ENCODE data around the gene SF3B4. TPM values are rescaled to one million over a fixed set of nuclear protein-coding genes. Genes with fewer than 3 reads are reported as not detected.

SF3B4 gene
- total RNA-seq, 1 experiment from 2014 or later = 127 TPM

- Histone ChIP-seq H3K79me2 (ENCODE audit: insufficient read depth, low read length) (no peaks in the 10 kb centered on the region), H3K27me3 (ENCODE audit: insufficient read depth, low read length) (no peaks in the 10 kb centered on the region), H2BK5ac (ENCODE audit: insufficient read length, low read length) (no peak overlapping the region), H2BK120ac (ENCODE audit: low read depth, low read length, poor library complexity, severe bottlenecking) (no peak overlapping the region), H2AFZ (ENCODE audit: low read length) (no peak overlapping the region), H2AK5ac (ENCODE audit: insufficient read length, low read length) (no peak overlapping the region), H4K8ac (replicated peaks; ENCODE audit: insufficient read length, low read depth, low read length) (no peak overlapping the region), H4K20me1 (ENCODE audit: control insufficient read depth, insufficient read depth, insufficient read length) (no peaks in the 10 kb centered on the region), H3K56ac (ENCODE audit: insufficient read length, low read depth, low read length) (no peak overlapping the region), H3K14ac (ENCODE audit: insufficient read depth, low read length) (no peak overlapping the region), H3K23ac (ENCODE audit: insufficient read length, low read depth, low read length) (no peak overlapping the region), H4K91ac (ENCODE audit: insufficient read length, low read depth, low read length) (no peak overlapping the region), H3K23me2 (ENCODE audit: insufficient read length, low read depth, low read length, poor library complexity, severe bottlenecking) (no peaks in the 10 kb centered on the region), H2BK12ac (ENCODE audit: insufficient read length, low read depth, low read length) (no peak overlapping the region), H3T11ph (ENCODE audit: low read length) (no peak overlapping the region), H3K4me1 (ENCODE audit: insufficient read depth, low read length) (no peaks in the 10 kb centered on the region), H4K5ac (ENCODE audit: insufficient read length, low read depth, low read length) (no peak overlapping the region), H3K4ac (ENCODE audit: low read depth, low read length) (no peak overlapping the region), H3K9ac (ENCODE audit: extremely low read depth, insufficient read length, low read length) (no peak overlapping the region), H3K18ac (ENCODE audit: insufficient read length, low read depth, low read length) (no peak overlapping the region), H3K9me3 (ENCODE audit: control insufficient read depth, low read depth, low read length) (no peaks in the 10 kb centered on the region), H2BK15ac (ENCODE audit: low read depth, low read length) (no peak overlapping the region), H3K4me2 (ENCODE audit: insufficient read depth, insufficient read length, low read length) (no peak overlapping the region), H3K79me1 (ENCODE audit: insufficient read depth, low read depth, low read length, poor library complexity, severe bottlenecking) (no peaks in the 10 kb centered on the region), H3K27ac (ENCODE audit: insufficient read length, low read depth, low read length) (no peak overlapping the region), H2BK20ac (ENCODE audit: low read depth, low read length, poor library complexity, severe bottlenecking) (no peak overlapping the region)
- TF ChIP-seq CTCF (conservative IDR thresholded peaks at IDR 0.05) = no peak
- no CpG with 5 or more reads among the region's 6 CpGs for WGBS (ENCODE audit: extremely low coverage, insufficient read length, low lambda C conversion rate)
- no peak for DNase-seq
- peak overlapping the region in 2 of 3 experiments; percentile 48 to 76; a peak in 4 of 7 replicates for H3K27ac Mint-ChIP-seq
- peaks cover 31 to 70% (median 52%) of the 10 kb centered on the region in 3 experiments for H3K36me3 Mint-ChIP-seq (ENCODE audit: insufficient read depth in 1 of 3, low read depth in 3 of 3)
- H3K9me3 Mint-ChIP-seq = peaks cover 3 to 8% of the 10 kb centered on the region in 2 experiments; a peak in 2 of 5 replicates
- peaks cover 0 to 7% of the 10 kb centered on the region in 2 experiments; a peak in 2 of 4 replicates for H3K4me1 Mint-ChIP-seq
- no peak overlapping the region for H3K4me3 Mint-ChIP-seq
- H3K27me3 Mint-ChIP-seq (ENCODE audit: low read depth) = no peaks in the 10 kb centered on the region
Measured at GRCh38 chr1:149949911-149950310, 22.3 kb upstream of the SF3B4 start.
